Nephron (organoid): ENCODE data around the gene ASCC1.
A peak's percentile ranks its signal among the peaks of the same experiment; 100 is the strongest.
"Not testable (repeated sequence)": the region's sequence is repeated elsewhere in the genome, so short reads cannot be mapped to it uniquely, and the experiment has no call there.

ENCODE experiments used
- H3K27ac Mint-ChIP-seq, 3 experiments: 2 replicates each; pipeline ENCODE4 v1.8.0; 2020; ENCODE audit warnings: mixed read lengths in 3 of 3, mild to moderate bottlenecking in 2 of 3, moderate library complexity in 1 of 3
- H3K27me3 Mint-ChIP-seq: 2 replicates; pipeline ENCODE4 v1.8.0; 2021; ENCODE audit warnings: low read depth, mild to moderate bottlenecking, moderate library complexity, mixed read lengths
- H3K36me3 Mint-ChIP-seq: 2 replicates; pipeline ENCODE4 v1.8.0; 2020; ENCODE audit warnings: low read depth, mixed read lengths
- H3K4me1 Mint-ChIP-seq: 2 replicates; pipeline ENCODE4 v1.8.0; 2020; ENCODE audit warnings: mixed read lengths
- H3K4me3 Mint-ChIP-seq, 3 experiments: 2 replicates each; pipeline ENCODE4 v1.8.0; 2020; ENCODE audit warnings: mild to moderate bottlenecking in 3 of 3, mixed read lengths in 3 of 3, moderate library complexity in 2 of 3
- H3K9me3 Mint-ChIP-seq: 2 replicates; pipeline ENCODE4 v1.8.0; 2020; ENCODE audit warnings: mixed read lengths
- CTCF ChIP-seq, 3 experiments: fragments of 200-600 bp; sonication (generic); IDR thresholded peaks; one replicate each; pipeline ENCODE4 v1.5.0; 2021; ENCODE audit warnings: antibody characterized with exemption in 3 of 3; ENCODE audit not compliant: unreplicated experiment in 3 of 3

Gene ASCC1

DNA sequence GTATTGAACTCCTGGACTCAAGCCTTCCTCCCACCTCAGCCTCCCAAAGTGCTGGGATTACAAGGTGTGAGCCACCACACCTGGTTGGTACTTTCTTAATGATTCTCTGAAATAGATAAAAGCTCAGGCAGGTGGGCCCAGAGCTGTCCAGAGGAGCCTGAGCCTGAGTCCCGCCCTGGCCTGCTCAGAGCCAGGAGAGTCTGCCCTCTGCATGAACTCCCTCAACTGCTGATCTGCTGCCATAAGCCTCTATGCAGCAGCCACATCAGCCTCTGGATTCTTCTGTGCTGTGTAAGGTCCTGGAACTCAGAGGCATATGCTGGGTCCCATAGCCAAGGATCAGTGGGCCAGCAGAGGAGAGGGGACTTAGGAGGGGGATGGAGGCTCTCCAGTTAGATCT lies 34.6 kb upstream of the ASCC1 start:
- no peak for TF ChIP-seq CTCF (IDR thresholded peaks at IDR 0.05; ENCODE audit: unreplicated experiment in 3 of 3)
- peaks cover 5% of the 10 kb centered on the region for H3K27me3 Mint-ChIP-seq
- no peaks in the 10 kb centered on the region for H3K9me3 Mint-ChIP-seq
- H3K4me3 Mint-ChIP-seq = peak overlapping the region in 2 of 3 experiments; percentile 34 to 61
- no peaks in the 10 kb centered on the region for H3K36me3 Mint-ChIP-seq
- H3K27ac Mint-ChIP-seq = peak overlapping the region; percentile 86 to 98 (median 96)
- peaks cover 63% of the 10 kb centered on the region for H3K4me1 Mint-ChIP-seq

DNA sequence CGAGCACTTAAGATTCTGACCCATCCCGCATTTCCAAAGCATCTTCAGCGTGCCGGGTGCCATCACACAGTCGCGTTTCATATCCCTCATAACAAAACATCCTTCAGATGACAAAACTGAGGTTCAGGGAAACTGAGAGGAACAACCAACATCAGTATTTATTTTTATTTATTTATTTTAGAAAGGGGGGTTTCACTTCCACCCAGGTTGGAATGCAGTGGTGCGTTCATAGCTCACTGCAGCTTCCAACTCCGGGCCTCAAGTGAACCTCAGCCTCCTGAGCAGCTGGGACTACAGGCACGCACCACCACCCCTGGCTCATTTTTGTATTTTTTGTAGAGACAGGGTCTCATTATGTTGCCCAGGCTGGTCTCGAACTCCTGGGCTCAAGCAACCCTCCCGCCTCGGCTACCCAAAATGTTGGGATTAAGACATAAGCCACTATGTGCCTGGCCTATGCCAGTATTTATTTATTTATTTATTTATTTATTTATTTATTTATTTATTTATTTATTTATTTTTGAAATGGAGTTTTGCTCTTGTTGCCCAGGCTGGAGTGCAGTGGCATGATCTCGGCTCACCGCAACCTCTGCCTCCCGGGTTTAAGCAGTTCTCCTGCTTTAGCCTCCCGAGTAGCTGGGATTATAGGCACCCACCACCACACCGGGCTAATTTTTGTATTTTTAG lies 33.2 kb upstream of the ASCC1 start:
- Mint-ChIP-seq H3K4me3 (peak overlapping the region in 1 of 3 experiments; percentile 54), H3K4me1 (peaks cover 63% of the 10 kb centered on the region), H3K27ac (peak overlapping the region; percentile 98 to 100 (median 100))
- H3K36me3 Mint-ChIP-seq, H3K9me3 Mint-ChIP-seq, H3K27me3 Mint-ChIP-seq: not testable (repeated sequence)

GRCh38 chr10:72248468-72249151 lies 32.5 kb upstream of the ASCC1 start:
- Mint-ChIP-seq H3K36me3 (no peaks in the 10 kb centered on the region), H3K9me3 (no peaks in the 10 kb centered on the region), H3K27ac (peak overlapping the region; percentile 98 to 100 (median 100)), H3K27me3 (peaks cover 5% of the 10 kb centered on the region), H3K4me3 (peak overlapping the region; percentile 42 to 69 (median 54)), H3K4me1 (peaks cover 69% of the 10 kb centered on the region)
- TF ChIP-seq CTCF (IDR thresholded peaks at IDR 0.05; ENCODE audit: unreplicated experiment in 3 of 3) = no peak

DNA sequence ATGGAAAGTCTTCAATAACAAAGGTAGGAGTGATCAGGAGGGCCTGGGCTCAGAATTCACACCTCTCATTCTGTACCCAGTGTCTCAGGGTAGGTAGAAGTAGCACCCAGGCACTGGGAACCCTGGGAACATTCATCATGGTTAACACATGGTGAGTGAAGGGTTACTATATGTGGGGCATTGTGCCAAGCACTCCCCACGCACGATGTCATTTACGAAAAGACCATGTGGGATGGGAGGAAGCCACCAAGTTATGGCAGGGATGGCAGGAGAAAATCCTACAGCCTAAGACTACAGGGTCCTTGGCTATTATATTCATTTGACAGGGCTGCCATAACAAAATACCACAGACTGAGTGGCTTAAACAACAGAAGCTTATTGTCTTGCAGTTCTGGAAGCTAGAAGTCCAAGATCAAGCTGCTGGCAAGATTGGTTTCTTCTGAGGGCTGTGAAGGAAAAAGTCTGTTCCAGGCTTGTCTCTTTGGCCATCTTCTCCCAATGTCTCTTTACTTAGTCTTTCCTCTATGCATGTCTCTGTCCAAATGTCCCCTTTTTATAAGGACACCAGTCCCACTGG lies 30.0 kb upstream of the ASCC1 start:
- H3K36me3 Mint-ChIP-seq = no peaks in the 10 kb centered on the region

DNA sequence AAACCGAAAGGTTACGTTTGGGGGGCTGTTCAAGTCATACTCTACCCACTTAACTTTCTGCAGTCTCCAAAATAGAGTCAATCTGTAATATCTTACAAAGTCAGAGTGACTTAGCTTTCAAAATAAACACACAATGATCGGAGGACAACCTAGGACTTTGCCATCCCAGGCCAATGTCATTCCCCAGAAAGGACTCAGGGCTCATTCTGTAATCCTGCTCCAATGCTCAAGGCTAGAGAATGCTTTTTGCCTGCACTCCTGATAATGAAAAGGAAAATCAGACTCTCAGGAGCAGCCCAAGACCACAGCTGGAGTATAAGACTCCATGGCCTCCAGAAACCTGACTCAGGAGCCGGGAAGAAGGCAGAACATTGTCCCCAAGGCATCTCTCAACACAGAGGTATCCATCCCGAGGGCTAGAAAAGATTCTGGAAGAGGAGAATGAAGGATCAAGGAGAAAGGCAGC lies 28.5 kb upstream of the ASCC1 start:
- Mint-ChIP-seq H3K36me3 (no peaks in the 10 kb centered on the region), H3K4me3 (peak overlapping the region; percentile 15 to 48 (median 37)), H3K27me3 (peaks cover 5% of the 10 kb centered on the region), H3K27ac (peak overlapping the region; percentile 98 to 99 (median 98)), H3K4me1 (peaks cover 71% of the 10 kb centered on the region), H3K9me3 (no peaks in the 10 kb centered on the region)
- TF ChIP-seq CTCF (IDR thresholded peaks at IDR 0.05; ENCODE audit: unreplicated experiment in 3 of 3) = no peak

More for the DNA sequence above, 30.0 kb upstream of the ASCC1 start:
- H3K27me3 Mint-ChIP-seq = peaks cover 10% of the 10 kb centered on the region
- peak overlapping the region; percentile 8 to 51 (median 32) for H3K4me3 Mint-ChIP-seq
- TF ChIP-seq CTCF (IDR thresholded peaks at IDR 0.05; ENCODE audit: unreplicated experiment in 3 of 3) = no peak
- H3K4me1 Mint-ChIP-seq = peaks cover 70% of the 10 kb centered on the region
- peak overlapping the region; percentile 98 to 99 (median 98) for H3K27ac Mint-ChIP-seq
- H3K9me3 Mint-ChIP-seq = no peaks in the 10 kb centered on the region

DNA sequence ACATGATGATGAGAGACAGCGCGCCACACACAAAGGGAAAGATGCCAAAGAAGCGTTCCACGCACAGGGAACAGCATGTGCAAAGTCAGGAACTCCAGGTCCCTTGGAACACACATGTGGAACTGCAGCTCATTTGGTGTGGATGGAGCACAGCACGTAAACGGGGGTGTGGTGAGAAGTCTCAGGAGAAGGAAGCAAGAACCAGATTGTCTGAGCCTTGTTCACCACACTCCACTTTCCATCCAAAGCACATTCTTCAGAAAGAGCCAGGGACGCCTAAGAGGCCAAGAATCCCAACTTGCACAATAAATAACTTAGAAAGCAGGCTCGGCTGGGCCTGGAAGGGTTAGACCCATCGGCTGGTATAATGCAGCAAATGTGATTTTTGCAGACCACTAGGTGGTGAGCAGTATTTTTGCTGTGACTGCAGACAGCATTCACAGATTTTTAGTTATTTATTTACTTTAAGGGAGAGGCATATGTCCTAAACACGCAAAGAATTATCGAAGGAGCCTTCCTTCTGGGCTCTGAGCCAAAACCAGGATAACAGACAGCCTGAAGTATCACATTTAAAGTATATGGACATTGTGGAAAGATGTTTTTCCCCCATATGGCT lies 27.9 kb upstream of the ASCC1 start:
- H3K36me3 Mint-ChIP-seq = no peaks in the 10 kb centered on the region
- peak overlapping the region; percentile 15 to 48 (median 37) for H3K4me3 Mint-ChIP-seq
- H3K27ac Mint-ChIP-seq = peak overlapping the region; percentile 98 to 99 (median 98)
- H3K4me1 Mint-ChIP-seq = peaks cover 72% of the 10 kb centered on the region
- peaks cover 5% of the 10 kb centered on the region for H3K27me3 Mint-ChIP-seq
- peak; percentile 52 to 64 (median 60) for TF ChIP-seq CTCF (IDR thresholded peaks at IDR 0.05; ENCODE audit: unreplicated experiment in 3 of 3)
- no peaks in the 10 kb centered on the region for H3K9me3 Mint-ChIP-seq
